RPMI7951 (cell line): ENCODE results near the gene ALG1L2. TPM values are rescaled to one million over a fixed set of nuclear protein-coding genes. Genes with fewer than 3 reads are reported as not detected.
"Not testable (repeated sequence)": the region's sequence is repeated elsewhere in the genome, so short reads cannot be mapped to it uniquely, and the experiment has no call there.

Source experiments
- DNase-seq: peaks from one replicate; pipeline ENCODE4 v3.0.0-alpha.2; 2012; ENCODE audit warnings: low read depth
- total RNA-seq: library from RNA; depleted of rRNA; stranded (reverse); fragments of >200 nt; shearing (Covaris generic); gene quantifications from 2 replicates; pipeline ENCODE4 v1.2.3, GENCODE V29; 2014; rRNA removed

The ALG1L2 gene
- total RNA-seq, 1 experiment from 2014 or later: not detected

GRCh38 chr3:130122891-130123775 lies 41.5 kb downstream of the ALG1L2 start:
- DNase-seq: not testable (repeated sequence)

DNA sequence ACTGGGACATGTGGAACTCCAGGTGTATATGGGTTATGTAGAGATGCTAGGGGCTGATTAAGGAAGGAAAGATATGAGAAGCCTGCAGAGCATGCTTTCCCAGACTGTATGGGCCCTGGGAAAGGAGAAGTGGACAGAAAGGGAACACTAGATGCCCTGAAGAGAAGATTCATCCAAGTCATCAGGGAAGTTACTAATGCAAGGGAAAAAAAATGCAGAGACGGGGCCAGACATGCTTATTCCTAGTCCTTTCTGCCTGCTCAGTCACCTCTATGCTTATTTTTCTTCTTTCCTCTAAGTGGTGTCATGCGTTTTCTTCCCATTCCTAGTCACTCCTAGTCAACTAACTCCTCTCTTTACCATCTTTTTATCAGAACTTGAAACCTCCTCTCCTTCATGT lies 43.8 kb downstream of the ALG1L2 start:
- not testable (repeated sequence) for DNase-seq

DNA sequence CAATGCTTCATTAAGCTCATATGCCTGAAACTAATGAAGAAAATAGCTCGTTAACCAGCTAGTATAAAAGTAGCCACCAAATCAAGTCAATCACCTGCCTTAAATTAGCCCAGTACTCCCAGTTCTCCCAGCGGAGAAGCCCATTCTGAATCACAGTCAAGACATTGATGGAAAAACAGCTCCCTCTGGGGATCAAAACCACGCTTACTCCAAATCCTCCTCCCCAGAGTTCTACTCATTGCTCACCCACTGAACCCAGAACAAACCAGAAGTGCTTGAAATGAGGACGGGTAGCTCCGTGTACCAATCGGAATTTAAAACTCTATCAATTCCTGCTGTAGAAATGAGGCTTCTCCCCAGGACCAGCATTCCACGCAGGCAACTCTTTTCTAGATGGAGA lies 54.7 kb downstream of the ALG1L2 start:
- peak; percentile 6 for DNase-seq

DNA sequence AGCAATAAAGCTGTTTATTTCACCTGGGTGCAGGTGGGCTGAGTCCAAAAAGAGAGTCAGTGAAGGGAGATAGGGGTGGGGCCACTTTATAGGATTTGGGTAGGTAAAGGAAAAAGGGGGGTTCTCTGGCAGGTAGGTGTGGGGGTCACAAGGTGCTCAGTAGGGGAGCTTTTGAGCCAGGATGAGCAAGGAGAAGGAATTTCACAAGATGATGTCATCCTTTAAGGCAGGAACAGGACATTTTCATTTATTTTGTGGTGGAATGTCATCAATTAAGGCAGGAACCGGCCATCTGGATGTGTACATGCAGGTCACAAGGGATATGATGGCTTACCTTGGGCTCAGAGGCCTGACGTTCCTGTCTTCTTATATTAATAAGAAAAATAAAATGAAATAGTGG lies 56.1 kb downstream of the ALG1L2 start:
- not testable (repeated sequence) for DNase-seq

- DNase-seq: not testable (repeated sequence)
These were observed 57.4 kb downstream of the ALG1L2 start for GRCh38 chr3:130138992-130139391.

- DNase-seq: peak; percentile 40
These were observed 59.1 kb downstream of the ALG1L2 start for GRCh38 chr3:130140756-130141155.

GRCh38 chr3:130143648-130144327 lies 62.2 kb downstream of the ALG1L2 start:
- DNase-seq: not testable (repeated sequence)

- not testable (repeated sequence) for DNase-seq
These were observed 62.7 kb downstream of the ALG1L2 start for GRCh38 chr3:130144328-130144650.

- DNase-seq: not testable (repeated sequence)
These were observed 63.8 kb downstream of the ALG1L2 start for GRCh38 chr3:130145456-130145855.

- DNase-seq: not testable (repeated sequence)
These were observed 64.8 kb downstream of the ALG1L2 start for GRCh38 chr3:130146465-130146864.

Other genes with a start within 250 kb of the ALG1L2 start
- gene TMCC1, start 188.1 kb upstream of the ALG1L2 start, total RNA-seq: 7.2 and 7.3 TPM in 2 replicates
- gene TRH, start 107.1 kb upstream of the ALG1L2 start, total RNA-seq: not detected in 2 replicates